Measurements from ENCODE around the gene KLC1. TPM values are rescaled to one million over a fixed set of nuclear protein-coding genes. Genes with fewer than 3 reads are reported as not detected.
A peak's percentile ranks its signal among the peaks of the same experiment; 100 is the strongest.

Gene KLC1
- total RNA-seq, 2 donors from 2014 or later, result 170 to 178 TPM

- no peak for TF ChIP-seq CTCF (conservative IDR thresholded peaks at IDR 0.05)
- Histone ChIP-seq H3K27ac (ENCODE audit: low read depth, low read length) (no peak overlapping the region), H3K27me3 (ENCODE audit: control insufficient read depth, insufficient read depth, low read length, poor library complexity, severe bottlenecking) (no peaks in the 10 kb centered on the region), H3K9ac (ENCODE audit: extremely low read depth, low read length, poor library complexity, severe bottlenecking) (no peak overlapping the region), H3K4me1 (ENCODE audit: control insufficient read depth, insufficient read depth, low read length) (no peaks in the 10 kb centered on the region), H3K36me3 (ENCODE audit: control insufficient read depth, insufficient read depth, low read length) (peaks cover 94% of the 10 kb centered on the region), H3K9me3 (ENCODE audit: control insufficient read depth, low read length) (no peaks in the 10 kb centered on the region), H3K4me3 (ENCODE audit: low read length) (no peak overlapping the region)
- peaks cover 76% of the 10 kb centered on the region for H3K36me3 Mint-ChIP-seq (ENCODE audit: low read depth)
- no peaks in the 10 kb centered on the region for H3K4me1 Mint-ChIP-seq
- no peak overlapping the region for H3K4me3 Mint-ChIP-seq
- 94 to 96% methylated on average over 8 of the region's 8 CpGs for WGBS, 2 experiments (ENCODE audit: insufficient coverage in 1 of 2, insufficient read length in 1 of 2)
- H3K9me3 Mint-ChIP-seq, result no peaks in the 10 kb centered on the region
- H3K27me3 Mint-ChIP-seq (ENCODE audit: insufficient read depth), result no peaks in the 10 kb centered on the region
- no peak overlapping the region for H3K27ac Mint-ChIP-seq
- no peak for DNase-seq
Observed at GRCh38 chr14:103675957-103676356, 46.9 kb downstream of the KLC1 start.

GRCh38 chr14:103676881-103677675, 48.1 kb downstream of the KLC1 start:
- Histone ChIP-seq H3K27ac (ENCODE audit: low read depth, low read length) (no peak overlapping the region), H3K27me3 (ENCODE audit: control insufficient read depth, insufficient read depth, low read length, poor library complexity, severe bottlenecking) (no peaks in the 10 kb centered on the region), H3K9me3 (ENCODE audit: control insufficient read depth, low read length) (no peaks in the 10 kb centered on the region), H3K36me3 (ENCODE audit: control insufficient read depth, insufficient read depth, low read length) (peaks cover 94% of the 10 kb centered on the region), H3K4me1 (ENCODE audit: control insufficient read depth, insufficient read depth, low read length) (no peaks in the 10 kb centered on the region), H3K9ac (ENCODE audit: extremely low read depth, low read length, poor library complexity, severe bottlenecking) (no peak overlapping the region), H3K4me3 (ENCODE audit: low read length) (no peak overlapping the region)
- Mint-ChIP-seq H3K27me3 (ENCODE audit: insufficient read depth) (no peaks in the 10 kb centered on the region), H3K36me3 (ENCODE audit: low read depth) (peaks cover 74% of the 10 kb centered on the region), H3K4me3 (no peak overlapping the region), H3K4me1 (no peaks in the 10 kb centered on the region), H3K27ac (no peak overlapping the region), H3K9me3 (no peaks in the 10 kb centered on the region)
- no peak for DNase-seq
- 95 to 96% methylated on average over 13 to 16 of the region's 16 CpGs for WGBS, 2 experiments (ENCODE audit: insufficient coverage in 1 of 2, insufficient read length in 1 of 2)
- no peak for TF ChIP-seq CTCF (conservative IDR thresholded peaks at IDR 0.05)

GRCh38 chr14:103679351-103679750, 50.3 kb downstream of the KLC1 start:
- Mint-ChIP-seq H3K9me3 (no peaks in the 10 kb centered on the region), H3K4me3 (no peak overlapping the region), H3K27ac (peak overlapping the region; percentile 27), H3K4me1 (no peaks in the 10 kb centered on the region), H3K36me3 (ENCODE audit: low read depth) (peaks cover 72% of the 10 kb centered on the region), H3K27me3 (ENCODE audit: insufficient read depth) (no peaks in the 10 kb centered on the region)
- no peak overlapping the region for H3K4me3 ChIP-seq (ENCODE audit: low read length)
- peak; percentile 76 for DNase-seq
- 85 to 95% methylated on average over 9 to 13 of the region's 13 CpGs for WGBS, 2 experiments (ENCODE audit: insufficient coverage in 1 of 2, insufficient read length in 1 of 2)
- no peak overlapping the region for H3K9ac ChIP-seq (ENCODE audit: extremely low read depth, low read length, poor library complexity, severe bottlenecking)
- H3K36me3 ChIP-seq (ENCODE audit: control insufficient read depth, insufficient read depth, low read length), result peaks cover 88% of the 10 kb centered on the region
- H3K27ac ChIP-seq (ENCODE audit: low read depth, low read length), result no peak overlapping the region
- TF ChIP-seq CTCF (conservative IDR thresholded peaks at IDR 0.05), result peak; percentile 79
- H3K4me1 ChIP-seq (ENCODE audit: control insufficient read depth, insufficient read depth, low read length), result no peaks in the 10 kb centered on the region
- H3K9me3 ChIP-seq (ENCODE audit: control insufficient read depth, low read length), result no peaks in the 10 kb centered on the region
- no peaks in the 10 kb centered on the region for H3K27me3 ChIP-seq (ENCODE audit: control insufficient read depth, insufficient read depth, low read length, poor library complexity, severe bottlenecking)
